Mesendoderm (in vitro differentiated cells): ENCODE data around the gene RTBDN.
"Not testable (repeated sequence)": the region's sequence is repeated elsewhere in the genome, so short reads cannot be mapped to it uniquely, and the experiment has no call there.

Source experiments
- DNase-seq: peaks from one replicate; pipeline ENCODE4 v3.0.0; 2013
- H2AK5ac ChIP-seq: 2 replicates; pipeline ENCODE4 v1.6.1; 2013; ENCODE audit warnings: low read length, inconsistent platforms
- H2BK120ac ChIP-seq: 2 replicates; pipeline ENCODE4 v1.6.1; 2013; ENCODE audit warnings: low read depth, mild to moderate bottlenecking, low read length, moderate library complexity, mixed read lengths
- H2BK15ac ChIP-seq: replicated peaks from 2 replicates; pipeline ENCODE4 v1.6.1; 2013; ENCODE audit warnings: low read depth, mild to moderate bottlenecking, moderate library complexity
- H2BK5ac ChIP-seq: 2 replicates; pipeline ENCODE4 v1.6.1; 2013; ENCODE audit warnings: low read length, inconsistent platforms
- H3K18ac ChIP-seq: 2 replicates; pipeline ENCODE4 v1.6.1; 2013; ENCODE audit warnings: mild to moderate bottlenecking, low read length, mixed read lengths
- H3K23ac ChIP-seq: one replicate; pipeline ENCODE4 v1.6.1; 2013; ENCODE audit warnings: low read length
- H3K27ac ChIP-seq: 2 replicates; pipeline ENCODE4 v1.5.1; 2013; ENCODE audit warnings: low read depth, mild to moderate bottlenecking, inconsistent platforms, low read length, moderate library complexity
- H3K27me3 ChIP-seq: 2 replicates; pipeline ENCODE4 v1.6.1; 2013; ENCODE audit warnings: low read length, control low read depth, mild to moderate bottlenecking, inconsistent platforms; ENCODE audit not compliant: insufficient read depth, poor library complexity
- H3K36me3 ChIP-seq: 2 replicates; pipeline ENCODE4 v1.6.1; 2013; ENCODE audit warnings: low read length, inconsistent platforms; ENCODE audit not compliant: control insufficient read depth, insufficient read depth
- H3K4ac ChIP-seq: one replicate; pipeline ENCODE4 v1.6.1; 2013; ENCODE audit warnings: low read depth, mild to moderate bottlenecking, low read length, moderate library complexity
- H3K4me1 ChIP-seq: 2 replicates; pipeline ENCODE4 v1.6.1; 2013; ENCODE audit warnings: low read depth, low read length, inconsistent platforms; ENCODE audit not compliant: control insufficient read depth
- H3K4me2 ChIP-seq: 2 replicates; pipeline ENCODE4 v1.6.1; 2013; ENCODE audit warnings: low read length
- H3K4me3 ChIP-seq: 2 replicates; pipeline ENCODE4 v1.5.1; 2013; ENCODE audit warnings: mild to moderate bottlenecking, low read length
- H3K56ac ChIP-seq: one replicate; pipeline ENCODE4 v1.6.1; 2013; ENCODE audit warnings: low read length
- H3K79me1 ChIP-seq: 2 replicates; pipeline ENCODE4 v1.6.1; 2013; ENCODE audit warnings: low read length, inconsistent platforms
- H3K79me2 ChIP-seq: 2 replicates; pipeline ENCODE4 v1.6.1; 2013; ENCODE audit warnings: mild to moderate bottlenecking, low read length; ENCODE audit not compliant: control insufficient read depth, insufficient read depth
- H3K9ac ChIP-seq: 2 replicates; pipeline ENCODE4 v1.6.1; 2013; ENCODE audit warnings: low read length, inconsistent platforms
- H4K5ac ChIP-seq: one replicate; pipeline ENCODE4 v1.6.1; 2013; ENCODE audit warnings: low read length
- H4K8ac ChIP-seq: one replicate; pipeline ENCODE4 v1.6.1; 2013; ENCODE audit warnings: low read depth, mild to moderate bottlenecking, control low read depth, low read length, moderate library complexity
- WGBS: extraction: QIAGEN DNeasy Blood & Tissue Kit; methylation state at CpG from one replicate; pipeline ENCODE4 v1.1.7; 2013; ENCODE audit warnings: low lambda C conversion rate, missing lambda C conversion rate; ENCODE audit not compliant: insufficient coverage; ENCODE audit errors: extremely low coverage; 5-methylcytosine and 5-hydroxymethylcytosine counted together

The RTBDN gene

GRCh38 chr19:12859546-12859945 is 25.2 kb upstream of the RTBDN start:
- no CpG with 5 or more reads among the region's 7 CpGs for WGBS
- Histone ChIP-seq H3K4ac (no peak overlapping the region), H4K8ac (no peak overlapping the region), H3K79me2 (no peaks in the 10 kb centered on the region), H3K36me3 (no peaks in the 10 kb centered on the region), H3K56ac (no peak overlapping the region), H3K9ac (no peak overlapping the region), H3K4me1 (no peaks in the 10 kb centered on the region), H3K27me3 (no peaks in the 10 kb centered on the region), H4K5ac (no peak overlapping the region), H3K79me1 (no peaks in the 10 kb centered on the region), H2BK15ac (no peak overlapping the region), H2BK5ac (no peak overlapping the region), H3K4me2 (no peak overlapping the region), H3K4me3 (no peak overlapping the region), H3K23ac (no peak overlapping the region), H3K18ac (no peak overlapping the region), H3K27ac (no peak overlapping the region), H2BK120ac (no peak overlapping the region), H2AK5ac (no peak overlapping the region)
- no peak for DNase-seq

GRCh38 chr19:12858041-12858928 is 23.9 kb upstream of the RTBDN start:
- no peaks in the 10 kb centered on the region for H3K36me3 ChIP-seq
- no peaks in the 10 kb centered on the region for H3K4me1 ChIP-seq
- no peaks in the 10 kb centered on the region for H3K79me2 ChIP-seq
- H2BK120ac ChIP-seq: no peak overlapping the region
- H4K5ac ChIP-seq: no peak overlapping the region
- H3K27ac ChIP-seq: no peak overlapping the region
- H2BK5ac ChIP-seq: no peak overlapping the region
- H3K4ac ChIP-seq: no peak overlapping the region
- H3K18ac ChIP-seq: no peak overlapping the region
- H2BK15ac ChIP-seq: no peak overlapping the region
- H3K56ac ChIP-seq: no peak overlapping the region
- no peak overlapping the region for H3K9ac ChIP-seq
- H3K23ac ChIP-seq: no peak overlapping the region
- no peak overlapping the region for H4K8ac ChIP-seq
- H3K4me3 ChIP-seq: no peak overlapping the region
- no peaks in the 10 kb centered on the region for H3K27me3 ChIP-seq
- no peaks in the 10 kb centered on the region for H3K79me1 ChIP-seq
- no CpG with 5 or more reads among the region's 35 CpGs for WGBS
- no peak overlapping the region for H2AK5ac ChIP-seq
- no peak for DNase-seq
- H3K4me2 ChIP-seq: no peak overlapping the region

GRCh38 chr19:12856653-12857052 is 22.3 kb upstream of the RTBDN start:
- Histone ChIP-seq H2BK120ac (no peak overlapping the region), H2AK5ac (no peak overlapping the region), H3K4ac (no peak overlapping the region), H3K79me1 (no peaks in the 10 kb centered on the region), H3K23ac (no peak overlapping the region), H3K79me2 (no peaks in the 10 kb centered on the region), H3K56ac (no peak overlapping the region), H3K36me3 (no peaks in the 10 kb centered on the region), H4K8ac (no peak overlapping the region), H3K27ac (no peak overlapping the region), H4K5ac (no peak overlapping the region), H3K27me3 (no peaks in the 10 kb centered on the region), H2BK15ac (no peak overlapping the region), H3K18ac (no peak overlapping the region), H3K4me2 (no peak overlapping the region), H2BK5ac (no peak overlapping the region), H3K9ac (no peak overlapping the region), H3K4me3 (no peak overlapping the region), H3K4me1 (no peaks in the 10 kb centered on the region)
- DNase-seq: no peak
- no CpG with 5 or more reads among the region's 1 CpG for WGBS

- H2BK5ac ChIP-seq: no peak overlapping the region
- no peak overlapping the region for H3K18ac ChIP-seq
- H2AK5ac ChIP-seq: no peak overlapping the region
- H3K56ac ChIP-seq: peak overlapping the region; percentile 12
- no peak overlapping the region for H3K23ac ChIP-seq
- no peaks in the 10 kb centered on the region for H3K4me1 ChIP-seq
- H3K79me2 ChIP-seq: no peaks in the 10 kb centered on the region
- no peak overlapping the region for H3K27ac ChIP-seq
- H3K4ac ChIP-seq: no peak overlapping the region
- H3K4me3 ChIP-seq: no peak overlapping the region
- H4K5ac ChIP-seq: no peak overlapping the region
- peak; percentile 91 for DNase-seq
- H2BK120ac ChIP-seq: no peak overlapping the region
- peak overlapping the region; percentile 43 for H3K9ac ChIP-seq
- H3K4me2 ChIP-seq: peak overlapping the region; percentile 0
- H4K8ac ChIP-seq: no peak overlapping the region
- WGBS: no CpG with 5 or more reads among the region's 69 CpGs
- no peaks in the 10 kb centered on the region for H3K27me3 ChIP-seq
- no peaks in the 10 kb centered on the region for H3K36me3 ChIP-seq
- H3K79me1 ChIP-seq: no peaks in the 10 kb centered on the region
- no peak overlapping the region for H2BK15ac ChIP-seq
These were observed 13.1 kb upstream of the RTBDN start for GRCh38 chr19:12847159-12848139.

GRCh38 chr19:12846613-12847012 is 12.2 kb upstream of the RTBDN start:
- not testable (repeated sequence) for H3K4me1 ChIP-seq, H3K4me3 ChIP-seq, H3K56ac ChIP-seq, H3K79me1 ChIP-seq, H2BK15ac ChIP-seq, H3K27ac ChIP-seq, H3K4ac ChIP-seq, H3K23ac ChIP-seq, H3K27me3 ChIP-seq, H3K18ac ChIP-seq, H3K4me2 ChIP-seq, H4K8ac ChIP-seq, H3K36me3 ChIP-seq, DNase-seq, H2BK120ac ChIP-seq, H2BK5ac ChIP-seq, H4K5ac ChIP-seq, H3K9ac ChIP-seq, H2AK5ac ChIP-seq, H3K79me2 ChIP-seq
- WGBS: no CpG with 5 or more reads among the region's 7 CpGs
